Tibial artery (tissue), 4 donors: Measurements from ENCODE around the gene ADCY3.
A peak's percentile ranks its signal among the peaks of the same experiment; 100 is the strongest.

Experiments used
- DNase-seq, 2 donors: peaks; one replicate each; pipeline ENCODE4 v3.0.0-alpha.2; 2019
- H3K27ac ChIP-seq, 2 donors: fragments of 200-600 bp; sonication (generic) in 1 of 2; 1 replicate in 1 of 2; 2 replicates in 1 of 2; pipeline ENCODE4 v1.5.1; 2018 to 2019; ENCODE audit warnings: mild to moderate bottlenecking in 1 of 2
- H3K27me3 ChIP-seq, 2 donors: fragments of 200-600 bp; sonication (generic) in 1 of 2; one replicate each; pipeline versions ENCODE4 v1.5.1 to v1.6.0; 2016 to 2019
- H3K36me3 ChIP-seq, 3 donors: fragments of 200-600 bp; sonication (generic) in 2 of 3; one replicate each; pipeline ENCODE4 v1.5.1; 2016 to 2019; ENCODE audit warnings: mild to moderate bottlenecking in 2 of 3
- H3K4me1 ChIP-seq, 4 donors: fragments of 200-600 bp; sonication (generic) in 2 of 4; 1 replicate in 3 of 4; 2 replicates in 1 of 4; pipeline ENCODE4 v1.5.1; 2016 to 2019
- H3K4me3 ChIP-seq, 2 donors: fragments of 200-600 bp; sonication (generic) in 1 of 2; 1 replicate in 1 of 2; 2 replicates in 1 of 2; pipeline ENCODE4 v1.5.1; 2018 to 2019; ENCODE audit warnings: mild to moderate bottlenecking in 2 of 2
- H3K9me3 ChIP-seq, 3 donors: fragments of 200-600 bp; sonication (generic) in 1 of 3; one replicate each; pipeline ENCODE4 v1.5.1; 2016 to 2019
- intact Hi-C: fragments of 100-400 bp; cut with DNase I; formaldehyde crosslinking; loops from one replicate; pipeline ENCODE4 v1.15.0; 2023; ENCODE audit warnings: low total_unique reads
- TF ChIP-seq, protein P1 (sequence below), 2 experiments: fragments of 200-600 bp in 1 of 2; fragments of 450-650 bp in 1 of 2; IDR thresholded peaks; one replicate each; pipeline ENCODE4 v1.5.1; 2017 to 2019; ENCODE audit warnings: antibody characterized with exemption in 2 of 2, mild to moderate bottlenecking in 1 of 2, moderate library complexity in 1 of 2

ADCY3 gene

DNA sequence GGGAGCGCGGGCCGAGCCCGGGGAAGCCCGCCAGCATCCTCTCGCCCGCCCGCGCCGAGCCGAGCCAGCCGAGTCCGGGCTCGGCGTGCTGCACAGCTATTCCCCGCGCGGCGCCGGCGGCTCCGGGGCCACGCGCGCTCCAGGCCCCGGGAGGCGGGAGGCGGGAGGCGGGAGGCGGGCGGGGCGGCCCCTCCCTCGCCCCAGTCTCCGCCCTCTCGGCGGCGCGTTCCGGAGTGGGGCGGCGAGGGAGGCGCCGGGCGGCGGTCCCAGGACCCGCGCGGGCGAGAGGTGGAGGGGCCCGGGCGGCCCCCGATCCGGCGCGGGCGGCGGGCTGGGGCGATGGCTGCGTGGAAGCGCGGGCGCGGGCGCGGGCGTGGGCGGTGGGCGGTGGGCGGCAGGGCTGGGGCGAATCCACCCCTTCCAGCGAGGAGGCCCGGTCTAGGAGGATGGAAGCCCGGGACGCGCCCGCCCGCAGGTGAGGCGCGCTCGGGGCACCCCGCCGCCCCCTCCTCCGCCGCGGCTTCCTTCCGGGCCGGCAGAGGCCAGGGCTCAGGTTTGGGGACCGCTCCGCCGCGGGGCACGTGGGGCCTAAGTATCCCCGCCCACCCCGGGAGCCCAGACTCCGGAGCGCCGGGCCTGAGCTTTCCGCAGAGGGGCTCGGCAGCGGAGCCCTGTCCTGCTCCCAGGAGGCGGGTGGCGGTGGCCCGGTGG is at the start of gene ADCY3:
ADCY3 (minus strand) TSS at position 140 of the 711 bp plus-strand sequence. CDS start 1,250 bp downstream, outside the sequence.
- no peaks in the 10 kb centered on the region for H3K9me3 ChIP-seq
- no peaks in the 10 kb centered on the region for H3K27me3 ChIP-seq
- intact Hi-C loops, result no loop called here
- H3K4me1 ChIP-seq, result peaks cover 0 to 48% (median 34%) of the 10 kb centered on the region in 4 donors
- peak in 1 of 2 donors; percentile 77 for DNase-seq
- H3K36me3 ChIP-seq, result peaks cover 0 to 7% (median 4%) of the 10 kb centered on the region in 3 donors
- peak within 1 kb of the TSS; percentile 57 to 72 for H3K4me3 ChIP-seq
- TF ChIP-seq, protein P1, sequence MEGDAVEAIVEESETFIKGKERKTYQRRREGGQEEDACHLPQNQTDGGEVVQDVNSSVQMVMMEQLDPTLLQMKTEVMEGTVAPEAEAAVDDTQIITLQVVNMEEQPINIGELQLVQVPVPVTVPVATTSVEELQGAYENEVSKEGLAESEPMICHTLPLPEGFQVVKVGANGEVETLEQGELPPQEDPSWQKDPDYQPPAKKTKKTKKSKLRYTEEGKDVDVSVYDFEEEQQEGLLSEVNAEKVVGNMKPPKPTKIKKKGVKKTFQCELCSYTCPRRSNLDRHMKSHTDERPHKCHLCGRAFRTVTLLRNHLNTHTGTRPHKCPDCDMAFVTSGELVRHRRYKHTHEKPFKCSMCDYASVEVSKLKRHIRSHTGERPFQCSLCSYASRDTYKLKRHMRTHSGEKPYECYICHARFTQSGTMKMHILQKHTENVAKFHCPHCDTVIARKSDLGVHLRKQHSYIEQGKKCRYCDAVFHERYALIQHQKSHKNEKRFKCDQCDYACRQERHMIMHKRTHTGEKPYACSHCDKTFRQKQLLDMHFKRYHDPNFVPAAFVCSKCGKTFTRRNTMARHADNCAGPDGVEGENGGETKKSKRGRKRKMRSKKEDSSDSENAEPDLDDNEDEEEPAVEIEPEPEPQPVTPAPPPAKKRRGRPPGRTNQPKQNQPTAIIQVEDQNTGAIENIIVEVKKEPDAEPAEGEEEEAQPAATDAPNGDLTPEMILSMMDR (IDR thresholded peaks at IDR 0.05), result no peak
- peak within 1 kb of the TSS; percentile 65 to 76 for H3K27ac ChIP-seq

DNA sequence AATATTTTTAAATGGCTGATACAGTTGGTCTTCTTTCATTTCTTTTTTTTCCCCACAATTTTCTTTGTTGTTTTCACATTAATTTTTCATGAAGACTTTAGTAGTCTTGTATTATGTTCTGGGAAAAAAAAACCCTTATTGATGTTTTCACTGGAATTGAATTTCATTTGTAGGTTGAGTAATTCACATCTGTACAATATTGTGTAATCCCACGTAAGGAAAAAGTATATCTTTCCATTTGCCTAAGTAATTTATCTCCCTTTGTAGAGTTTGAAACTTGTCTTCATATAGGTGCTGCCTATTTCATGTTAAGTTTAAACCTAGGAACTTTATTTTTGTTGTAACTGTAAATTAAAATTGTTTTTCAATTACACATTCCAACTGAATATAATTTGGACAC is 49.7 kb upstream of the ADCY3 start:
- TF ChIP-seq, protein P1 (IDR thresholded peaks at IDR 0.05), result no peak
- H3K4me1 ChIP-seq, result peaks cover 0 to 18% (median 6%) of the 10 kb centered on the region in 4 donors
- no peaks in the 10 kb centered on the region for H3K9me3 ChIP-seq
- intact Hi-C loops, result loop anchor here (5.0 kb wide), 1 partner anchor 52 kb away; no protein-coding TSS in a partner anchor
- DNase-seq, result no peak
- no peak overlapping the region for H3K4me3 ChIP-seq
- no peak overlapping the region for H3K27ac ChIP-seq
- H3K36me3 ChIP-seq, result peaks cover 20 to 27% (median 26%) of the 10 kb centered on the region in 3 donors
- no peaks in the 10 kb centered on the region for H3K27me3 ChIP-seq

DNA sequence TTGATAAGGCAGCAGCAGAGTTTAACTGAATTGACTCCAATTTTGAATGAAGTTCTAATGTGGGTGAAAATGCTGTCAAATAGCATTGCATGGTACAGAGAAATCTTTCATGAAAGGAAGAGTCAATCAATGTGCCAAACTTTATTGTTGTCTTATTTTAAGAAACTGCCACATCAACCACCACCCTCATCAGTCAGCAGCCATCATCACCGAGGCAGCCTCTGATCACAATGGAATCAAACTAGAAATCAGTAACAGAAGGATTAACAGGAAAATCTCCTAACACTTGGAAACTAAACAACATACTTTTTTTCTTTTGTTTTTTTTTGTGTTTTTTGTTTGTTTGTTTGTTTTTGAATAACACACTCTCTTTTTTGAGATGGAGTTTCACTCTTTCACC is 41.9 kb upstream of the ADCY3 start:
- H3K9me3 ChIP-seq, result no peaks in the 10 kb centered on the region
- no peak for DNase-seq
- no peak overlapping the region for H3K4me3 ChIP-seq
- TF ChIP-seq, protein P1 (IDR thresholded peaks at IDR 0.05), result no peak
- H3K27ac ChIP-seq, result no peak overlapping the region
- peaks cover 62 to 88% (median 68%) of the 10 kb centered on the region in 3 donors for H3K36me3 ChIP-seq
- intact Hi-C loops, result no loop called here
- H3K4me1 ChIP-seq, result no peaks in the 10 kb centered on the region
- H3K27me3 ChIP-seq, result no peaks in the 10 kb centered on the region

DNA sequence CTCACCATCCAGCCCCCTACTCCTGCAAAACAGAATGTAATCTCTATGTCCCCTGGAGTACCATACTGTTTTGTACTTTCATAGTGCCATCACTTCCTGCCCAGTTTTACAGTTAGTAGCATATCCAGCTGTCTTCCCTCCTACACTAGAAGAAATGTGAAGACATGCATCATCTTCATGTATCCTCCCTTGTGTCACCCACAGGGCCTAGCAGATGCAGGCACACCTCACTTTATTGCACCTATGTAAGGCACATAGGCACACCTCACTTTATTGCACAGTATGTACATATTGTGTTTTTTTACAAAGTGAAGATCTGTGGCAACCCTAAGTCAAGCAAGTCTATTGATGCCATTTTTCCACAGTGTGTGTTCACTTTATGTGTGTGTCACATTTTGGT is 39.7 kb upstream of the ADCY3 start:
- Histone ChIP-seq H3K4me3 (no peak overlapping the region), H3K9me3 (peaks cover 2 to 6% (median 3%) of the 10 kb centered on the region in 3 donors), H3K27me3 (no peaks in the 10 kb centered on the region), H3K27ac (no peak overlapping the region), H3K4me1 (no peaks in the 10 kb centered on the region), H3K36me3 (peaks cover 63 to 88% (median 68%) of the 10 kb centered on the region in 3 donors)
- intact Hi-C loops, result no loop called here
- TF ChIP-seq, protein P1 (IDR thresholded peaks at IDR 0.05), result no peak
- DNase-seq, result no peak

DNA sequence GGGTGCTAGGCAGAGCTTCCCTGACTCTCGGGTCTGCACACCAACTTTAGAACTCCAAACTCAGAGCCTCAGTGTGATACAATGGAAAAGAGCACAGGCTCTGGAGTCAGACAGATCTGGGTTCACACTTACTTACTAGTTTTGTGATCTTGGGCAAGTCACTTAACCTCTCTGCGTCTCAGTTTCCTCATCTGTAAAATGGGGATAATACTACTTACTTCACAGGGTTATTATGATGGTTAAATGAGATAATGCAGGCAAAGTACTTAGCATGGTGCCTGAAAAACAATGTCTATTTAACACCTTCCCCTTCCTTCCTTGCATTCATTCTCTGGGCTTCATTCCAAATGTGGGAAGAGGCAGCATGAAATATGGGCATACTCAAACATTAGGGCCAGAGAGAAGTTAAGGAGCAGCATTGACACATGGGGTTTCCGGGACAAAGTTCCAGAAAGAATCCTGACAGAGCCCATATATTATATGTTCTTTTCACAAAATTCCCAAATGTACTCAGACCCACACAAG is 38.4 kb upstream of the ADCY3 start:
- no peak overlapping the region for H3K4me3 ChIP-seq
- no peak overlapping the region for H3K27ac ChIP-seq
- TF ChIP-seq, protein P1 (IDR thresholded peaks at IDR 0.05), result no peak
- intact Hi-C loops, result no loop called here
- H3K36me3 ChIP-seq, result peaks cover 70 to 93% (median 76%) of the 10 kb centered on the region in 3 donors
- no peak for DNase-seq
- H3K27me3 ChIP-seq, result no peaks in the 10 kb centered on the region
- H3K4me1 ChIP-seq, result no peaks in the 10 kb centered on the region
- H3K9me3 ChIP-seq, result peaks cover 2 to 6% (median 3%) of the 10 kb centered on the region in 3 donors
